ENCODE results near the gene GOLGA6L1. TPM values are rescaled to one million over a fixed set of nuclear protein-coding genes. Genes with fewer than 3 reads are reported as not detected.

The GOLGA6L1 gene
- total RNA-seq, 2 donors from 2014 or later = not detected

GRCh38 chr15:23079766-23080165, 56.9 kb downstream of the GOLGA6L1 start:
- Histone ChIP-seq H3K4me1 (no peaks in the 10 kb centered on the region), H3K4me3 (no peak overlapping the region), H3K9me3 (no peaks in the 10 kb centered on the region), H3K27me3 (no peaks in the 10 kb centered on the region), H3K36me3 (replicated peaks in 1 of 2; ENCODE audit: insufficient read depth in 1 of 2, low read depth in 2 of 2) (no peaks in the 10 kb centered on the region), H3K27ac (no peak overlapping the region)
- TF ChIP-seq POLR2A (IDR thresholded peaks at IDR 0.05) = no peak
- TF ChIP-seq, protein P1, sequence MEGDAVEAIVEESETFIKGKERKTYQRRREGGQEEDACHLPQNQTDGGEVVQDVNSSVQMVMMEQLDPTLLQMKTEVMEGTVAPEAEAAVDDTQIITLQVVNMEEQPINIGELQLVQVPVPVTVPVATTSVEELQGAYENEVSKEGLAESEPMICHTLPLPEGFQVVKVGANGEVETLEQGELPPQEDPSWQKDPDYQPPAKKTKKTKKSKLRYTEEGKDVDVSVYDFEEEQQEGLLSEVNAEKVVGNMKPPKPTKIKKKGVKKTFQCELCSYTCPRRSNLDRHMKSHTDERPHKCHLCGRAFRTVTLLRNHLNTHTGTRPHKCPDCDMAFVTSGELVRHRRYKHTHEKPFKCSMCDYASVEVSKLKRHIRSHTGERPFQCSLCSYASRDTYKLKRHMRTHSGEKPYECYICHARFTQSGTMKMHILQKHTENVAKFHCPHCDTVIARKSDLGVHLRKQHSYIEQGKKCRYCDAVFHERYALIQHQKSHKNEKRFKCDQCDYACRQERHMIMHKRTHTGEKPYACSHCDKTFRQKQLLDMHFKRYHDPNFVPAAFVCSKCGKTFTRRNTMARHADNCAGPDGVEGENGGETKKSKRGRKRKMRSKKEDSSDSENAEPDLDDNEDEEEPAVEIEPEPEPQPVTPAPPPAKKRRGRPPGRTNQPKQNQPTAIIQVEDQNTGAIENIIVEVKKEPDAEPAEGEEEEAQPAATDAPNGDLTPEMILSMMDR (IDR thresholded peaks at IDR 0.05) = no peak
- ATAC-seq (no peak), DNase-seq (no peak)
- 68 to 70% methylated on average over 7 of the region's 7 CpGs for WGBS, 2 donors
- intact Hi-C loops (cut with DNase I) = no loop called here

Small RNAs within 50 kb of the gene (small RNA-seq; reads per million reads assigned to genes)
- not detected for gene RN7SL106P

Other genes starting within 250 kb of the GOLGA6L1 start
- gene CYFIP1, start 156.5 kb downstream of the GOLGA6L1 start, total RNA-seq = 10 to 100 TPM; 68.5 to 68.6 TPM
- gene TUBGCP5, start 97.3 kb downstream of the GOLGA6L1 start, total RNA-seq = 10 to 100 TPM; 12.2 to 12.7 TPM
- gene GOLGA6L26, start 197.4 kb upstream of the GOLGA6L1 start, total RNA-seq = not detected
- under 1 TPM in 1 of 2 donors, not detected in 1; under 0.01 TPM for gene GOLGA8S, start 217.9 kb upstream of the GOLGA6L1 start, total RNA-seq